Panc1 (cell line): Measurements from ENCODE around the gene C16orf82.

Experiments
- TCF7L2 ChIP-seq: IDR thresholded peaks from 2 replicates; pipeline ENCODE4 v1.6.1; 2011; ENCODE audit warnings: mild to moderate bottlenecking, low read depth, low read length, inconsistent platforms
- TF ChIP-seq, protein P1 (sequence below): fragments of 450-650 bp; IDR thresholded peaks from 2 replicates; pipeline ENCODE4 v1.5.1; 2017; ENCODE audit warnings: mild to moderate bottlenecking

DNA sequence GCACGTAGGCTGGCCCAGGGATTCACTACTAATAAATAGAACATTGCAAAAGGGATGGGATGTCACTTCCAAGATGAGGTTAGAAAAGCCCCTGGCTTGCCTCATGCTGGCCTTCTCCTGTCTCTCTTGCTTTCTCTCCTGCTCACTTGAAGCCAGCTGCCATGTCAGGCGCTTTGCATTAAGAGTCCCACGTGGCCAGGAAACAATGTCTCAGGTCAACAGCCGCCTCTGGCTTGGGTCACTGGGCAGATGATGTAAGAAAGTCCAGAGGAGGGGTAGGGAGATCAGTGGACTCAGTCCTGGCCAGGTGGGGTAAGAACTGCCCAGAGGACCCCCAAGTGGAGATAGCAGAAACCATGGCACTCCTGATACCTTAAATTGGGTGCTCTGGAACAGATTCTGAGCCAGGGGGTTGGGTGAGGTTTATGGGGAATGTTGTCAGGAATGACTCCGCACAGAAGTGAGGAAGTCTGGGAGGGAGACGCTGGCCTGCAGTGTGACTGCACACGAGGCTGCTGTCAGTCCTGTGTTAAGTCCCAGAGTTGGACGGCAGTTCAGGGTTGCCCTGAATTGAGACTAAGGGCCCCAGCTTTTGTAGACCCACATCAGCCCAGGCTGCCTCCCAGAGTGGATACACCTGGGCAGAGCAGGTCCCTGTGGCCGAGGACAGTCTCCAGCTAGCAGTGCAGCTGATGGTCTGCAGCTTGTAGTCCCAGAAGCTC lies 17.7 kb downstream of the C16orf82 start:
- TF ChIP-seq, protein P1, sequence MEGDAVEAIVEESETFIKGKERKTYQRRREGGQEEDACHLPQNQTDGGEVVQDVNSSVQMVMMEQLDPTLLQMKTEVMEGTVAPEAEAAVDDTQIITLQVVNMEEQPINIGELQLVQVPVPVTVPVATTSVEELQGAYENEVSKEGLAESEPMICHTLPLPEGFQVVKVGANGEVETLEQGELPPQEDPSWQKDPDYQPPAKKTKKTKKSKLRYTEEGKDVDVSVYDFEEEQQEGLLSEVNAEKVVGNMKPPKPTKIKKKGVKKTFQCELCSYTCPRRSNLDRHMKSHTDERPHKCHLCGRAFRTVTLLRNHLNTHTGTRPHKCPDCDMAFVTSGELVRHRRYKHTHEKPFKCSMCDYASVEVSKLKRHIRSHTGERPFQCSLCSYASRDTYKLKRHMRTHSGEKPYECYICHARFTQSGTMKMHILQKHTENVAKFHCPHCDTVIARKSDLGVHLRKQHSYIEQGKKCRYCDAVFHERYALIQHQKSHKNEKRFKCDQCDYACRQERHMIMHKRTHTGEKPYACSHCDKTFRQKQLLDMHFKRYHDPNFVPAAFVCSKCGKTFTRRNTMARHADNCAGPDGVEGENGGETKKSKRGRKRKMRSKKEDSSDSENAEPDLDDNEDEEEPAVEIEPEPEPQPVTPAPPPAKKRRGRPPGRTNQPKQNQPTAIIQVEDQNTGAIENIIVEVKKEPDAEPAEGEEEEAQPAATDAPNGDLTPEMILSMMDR = no peak
- TF ChIP-seq TCF7L2 = no peak
